HepG2 (cell line): ENCODE measurements around the gene APOC1. TPM values are rescaled to one million over a fixed set of nuclear protein-coding genes. Genes with fewer than 3 reads are reported as not detected.
A peak's percentile ranks its signal among the peaks of the same experiment; 100 is the strongest.

Source experiments
- BCL6 ChIP-seq: IDR thresholded peaks from 2 replicates; pipeline ENCODE4 v1.6.1; 2016; ENCODE audit warnings: missing genetic modification reagents, missing compliant biosample characterization
- FOXO1 ChIP-seq: sonication (generic); formaldehyde crosslinking; IDR thresholded peaks from 2 replicates; pipeline ENCODE4 v1.4.0; 2020; ENCODE audit warnings: missing genetic modification reagents
- GATAD2A ChIP-seq: IDR thresholded peaks from 2 replicates; pipeline ENCODE4 v1.6.1; 2016
- HDAC1 ChIP-seq: sonication (generic); formaldehyde crosslinking; IDR thresholded peaks from 2 replicates; pipeline ENCODE4 v1.5.1; 2020; ENCODE audit warnings: mild to moderate bottlenecking, missing genetic modification reagents
- HOXA3 ChIP-seq: sonication (generic); formaldehyde crosslinking; IDR thresholded peaks from 2 replicates; pipeline ENCODE4 v1.5.0; 2020; ENCODE audit warnings: missing genetic modification reagents
- HOXA9 ChIP-seq: sonication (generic); formaldehyde crosslinking; IDR thresholded peaks from 2 replicates; pipeline ENCODE4 v1.8.1; 2022; ENCODE audit warnings: missing genetic modification reagents, mild to moderate bottlenecking, moderate library complexity, borderline replicate concordance
- IKZF4 ChIP-seq: sonication (generic); formaldehyde crosslinking; IDR thresholded peaks from 2 replicates; pipeline ENCODE4 v1.5.1; 2020; ENCODE audit warnings: borderline replicate concordance, mild to moderate bottlenecking, low read depth, missing genetic modification reagents; ENCODE audit errors: not compliant biosample characterization
- JARID2 ChIP-seq: sonication (generic); formaldehyde crosslinking; IDR thresholded peaks from 2 replicates; pipeline ENCODE4 v1.8.1; 2023; ENCODE audit warnings: missing genetic modification reagents, inconsistent platforms; ENCODE audit not compliant: insufficient replicate concordance
- KAT2B ChIP-seq: fragments of 150-350 bp; IDR thresholded peaks from 2 replicates; pipeline ENCODE4 v1.6.1; 2014; ENCODE audit warnings: low read depth, low read length, borderline replicate concordance
- PHF21A ChIP-seq: sonication (generic); formaldehyde crosslinking; IDR thresholded peaks from 2 replicates; pipeline ENCODE4 v1.5.0; 2020; ENCODE audit warnings: mild to moderate bottlenecking, missing genetic modification reagents
- RARA ChIP-seq: IDR thresholded peaks from 2 replicates; pipeline ENCODE4 v1.6.1; 2016; ENCODE audit warnings: missing genetic modification reagents, missing compliant biosample characterization
- RNF2 ChIP-seq: fragments of 450-650 bp; conservative IDR thresholded peaks from 2 replicates; pipeline ENCODE4 v1.6.1; 2016; ENCODE audit warnings: low read depth
- WIZ ChIP-seq: sonication (generic); formaldehyde crosslinking; IDR thresholded peaks from 2 replicates; pipeline ENCODE4 v1.5.1; 2020; ENCODE audit warnings: mild to moderate bottlenecking, missing genetic modification reagents
- ZBTB8A ChIP-seq: sonication (generic); formaldehyde crosslinking; IDR thresholded peaks from 2 replicates; pipeline ENCODE4 v1.4.0; 2020; ENCODE audit warnings: mild to moderate bottlenecking, low read depth, missing genetic modification reagents, borderline replicate concordance
- ZMYM3 ChIP-seq: sonication (generic); formaldehyde crosslinking; IDR thresholded peaks from 2 replicates; pipeline ENCODE4 v1.5.1; 2020; ENCODE audit warnings: mild to moderate bottlenecking, missing genetic modification reagents
- ZNF10 ChIP-seq: sonication (generic); formaldehyde crosslinking; IDR thresholded peaks from 2 replicates; pipeline ENCODE4 v1.4.0; 2020; ENCODE audit warnings: mild to moderate bottlenecking, low read depth, missing genetic modification reagents, borderline replicate concordance
- ZNF205 ChIP-seq: IDR thresholded peaks from 2 replicates; pipeline ENCODE4 v1.6.1; 2018; ENCODE audit warnings: missing biosample characterization, missing genetic modification reagents
- ZNF253 ChIP-seq: sonication (generic); formaldehyde crosslinking; IDR thresholded peaks from 2 replicates; pipeline ENCODE4 v1.8.0; 2022; ENCODE audit warnings: mild to moderate bottlenecking, missing genetic modification reagents, borderline replicate concordance
- ZNF317 ChIP-seq: sonication (generic); formaldehyde crosslinking; IDR thresholded peaks from 2 replicates; pipeline ENCODE4 v1.5.0; 2020; ENCODE audit warnings: mild to moderate bottlenecking, missing genetic modification reagents
- ZNF607 ChIP-seq: sonication (generic); formaldehyde crosslinking; IDR thresholded peaks from 2 replicates; pipeline ENCODE4 v1.5.1; 2020; ENCODE audit warnings: missing genetic modification reagents, mild to moderate bottlenecking, borderline replicate concordance
- ZNF619 ChIP-seq: sonication (generic); formaldehyde crosslinking; IDR thresholded peaks from 2 replicates; pipeline ENCODE4 v1.4.0; 2020; ENCODE audit warnings: mild to moderate bottlenecking, missing genetic modification reagents
- ZNF790 ChIP-seq: sonication (generic); formaldehyde crosslinking; IDR thresholded peaks from 2 replicates; pipeline ENCODE4 v1.8.0; 2022; ENCODE audit warnings: missing genetic modification reagents, mild to moderate bottlenecking, borderline replicate concordance
- ZNF841 ChIP-seq: sonication (generic); formaldehyde crosslinking; IDR thresholded peaks from 2 replicates; pipeline ENCODE4 v1.8.1; 2023; ENCODE audit warnings: missing genetic modification reagents, borderline replicate concordance
- polyA plus RNA-seq, 8 experiments: library from polyadenylated mRNA; depleted of rRNA in 3 of 8; stranded (reverse) in 7 of 8; unstranded in 1 of 8; fragments of >200 nt; fragmentation: Illumina TruSeq in 4 of 8; extraction: Trizol in 4 of 8; gene quantifications; 2 replicates each; pipeline versions ENCODE4 v1.2.1 to v1.2.3, GENCODE V29; 2011 to 2016; ENCODE audit warnings: low read depth in 4 of 8, missing spikeins in 1 of 8, mixed read lengths in 1 of 8; ENCODE audit not compliant: insufficient read depth in 1 of 8
- total RNA-seq, 5 experiments: library from RNA; depleted of rRNA; stranded (reverse); fragments of >200 nt; fragmentation: Illumina TruSeq; extraction: Trizol; gene quantifications; 2 replicates each; pipeline ENCODE4 v1.2.3, GENCODE V29; 2016; ENCODE audit warnings: low read depth in 1 of 5
- TF ChIP-seq, protein P1 (sequence below): sonication (generic); formaldehyde crosslinking; IDR thresholded peaks from 2 replicates; pipeline ENCODE4 v1.8.0; 2022; ENCODE audit warnings: missing genetic modification reagents, mild to moderate bottlenecking, inconsistent platforms, borderline replicate concordance
- TF ChIP-seq, protein P2 (sequence below): sonication (generic); formaldehyde crosslinking; IDR thresholded peaks from 2 replicates; pipeline ENCODE4 v1.4.0; 2020; ENCODE audit warnings: missing genetic modification reagents, borderline replicate concordance
- TF ChIP-seq, protein P3 (sequence below): sonication (generic); formaldehyde crosslinking; IDR thresholded peaks from 2 replicates; pipeline ENCODE4 v1.9.0; 2022; ENCODE audit warnings: missing genetic modification reagents, mild to moderate bottlenecking, borderline replicate concordance
- TF ChIP-seq, protein P4 (sequence below): sonication (generic); formaldehyde crosslinking; IDR thresholded peaks from 2 replicates; pipeline ENCODE4 v1.8.0; 2022; ENCODE audit warnings: missing genetic modification reagents, low read depth, mild to moderate bottlenecking, borderline replicate concordance

APOC1 gene
- total and polyA plus RNA-seq, 2 of the 13 experiments (the other 11 are each of a cell fraction or from before 2014, with no cell fraction given), result 600 to 1,235 TPM

DNA sequence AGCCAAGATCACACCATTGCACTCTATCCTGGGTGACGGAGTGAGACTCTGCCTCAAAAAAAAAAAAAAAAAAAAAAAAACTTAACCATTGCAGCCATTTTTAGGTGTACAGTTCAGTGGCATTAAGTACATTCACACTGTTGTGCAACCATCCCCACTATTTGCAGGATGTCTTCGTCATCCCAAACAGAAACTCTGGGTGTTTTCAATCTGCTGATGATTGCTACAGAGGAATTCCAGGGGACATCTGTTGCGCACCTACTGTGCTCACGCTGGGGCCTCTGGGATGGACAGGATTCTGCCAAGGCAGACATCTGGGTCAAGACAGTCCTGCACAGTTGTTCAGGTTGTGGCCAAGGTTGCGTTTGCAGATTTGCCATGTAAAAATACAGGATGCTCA lies 25.3 kb downstream of the APOC1 start (continued):
- peak; percentile 50; the same call in 1 of the 2 replicates for TF ChIP-seq PHF21A (CRISPR knock-in tag)
- TF ChIP-seq ZNF10, result no peak
- TF ChIP-seq RARA, result peak; percentile 42
- TF ChIP-seq ZNF607 (CRISPR knock-in tag), result no peak
- 0 out of 2 replicates have a peak, but pooled peaks have one; percentile 27 for TF ChIP-seq ZNF205 (CRISPR knock-in tag)
- TF ChIP-seq ZMYM3 (CRISPR knock-in tag), result peak; percentile 65
- TF ChIP-seq RNF2, result no peak
- TF ChIP-seq, protein P1, sequence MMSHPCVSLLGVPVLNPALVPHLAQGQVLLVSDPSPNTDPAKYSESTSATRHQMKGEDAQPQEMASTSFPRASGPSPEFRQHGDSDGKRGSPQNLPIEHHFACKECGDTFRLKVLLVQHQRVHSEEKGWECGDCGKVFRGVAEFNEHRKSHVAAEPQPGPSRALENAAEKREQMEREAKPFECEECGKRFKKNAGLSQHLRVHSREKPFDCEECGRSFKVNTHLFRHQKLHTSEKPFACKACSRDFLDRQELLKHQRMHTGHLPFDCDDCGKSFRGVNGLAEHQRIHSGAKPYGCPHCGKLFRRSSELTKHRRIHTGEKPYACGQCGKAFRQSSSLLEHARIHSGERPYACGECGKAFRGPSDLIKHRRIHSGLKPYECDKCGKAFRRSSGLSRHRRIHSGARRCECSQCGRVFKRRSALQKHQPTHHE (CRISPR knock-in tag), result no peak
- TF ChIP-seq ZNF253, result no peak
- no peak for TF ChIP-seq ZBTB8A (CRISPR knock-in tag)
- no peak for TF ChIP-seq JARID2 (CRISPR knock-in tag)
- TF ChIP-seq ZNF790, result no peak
- peak; percentile 87 for TF ChIP-seq GATAD2A (CRISPR knock-in tag)
- TF ChIP-seq ZNF619 (CRISPR knock-in tag), result no peak
- peak; percentile 44; the same call in 1 of the 2 replicates for TF ChIP-seq BCL6
- no peak for TF ChIP-seq ZNF841 (CRISPR knock-in tag)
- TF ChIP-seq HDAC1 (CRISPR knock-in tag), result 0 out of 2 replicates have a peak, but pooled peaks have one; percentile 16
- TF ChIP-seq HOXA3, result peak; percentile 83
- TF ChIP-seq, protein P2, sequence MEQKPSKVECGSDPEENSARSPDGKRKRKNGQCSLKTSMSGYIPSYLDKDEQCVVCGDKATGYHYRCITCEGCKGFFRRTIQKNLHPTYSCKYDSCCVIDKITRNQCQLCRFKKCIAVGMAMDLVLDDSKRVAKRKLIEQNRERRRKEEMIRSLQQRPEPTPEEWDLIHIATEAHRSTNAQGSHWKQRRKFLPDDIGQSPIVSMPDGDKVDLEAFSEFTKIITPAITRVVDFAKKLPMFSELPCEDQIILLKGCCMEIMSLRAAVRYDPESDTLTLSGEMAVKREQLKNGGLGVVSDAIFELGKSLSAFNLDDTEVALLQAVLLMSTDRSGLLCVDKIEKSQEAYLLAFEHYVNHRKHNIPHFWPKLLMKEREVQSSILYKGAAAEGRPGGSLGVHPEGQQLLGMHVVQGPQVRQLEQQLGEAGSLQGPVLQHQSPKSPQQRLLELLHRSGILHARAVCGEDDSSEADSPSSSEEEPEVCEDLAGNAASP, result no peak
- no peak for TF ChIP-seq WIZ (CRISPR knock-in tag)
- no peak for TF ChIP-seq KAT2B
- TF ChIP-seq ZNF317 (CRISPR knock-in tag), result no peak
- TF ChIP-seq, protein P3, sequence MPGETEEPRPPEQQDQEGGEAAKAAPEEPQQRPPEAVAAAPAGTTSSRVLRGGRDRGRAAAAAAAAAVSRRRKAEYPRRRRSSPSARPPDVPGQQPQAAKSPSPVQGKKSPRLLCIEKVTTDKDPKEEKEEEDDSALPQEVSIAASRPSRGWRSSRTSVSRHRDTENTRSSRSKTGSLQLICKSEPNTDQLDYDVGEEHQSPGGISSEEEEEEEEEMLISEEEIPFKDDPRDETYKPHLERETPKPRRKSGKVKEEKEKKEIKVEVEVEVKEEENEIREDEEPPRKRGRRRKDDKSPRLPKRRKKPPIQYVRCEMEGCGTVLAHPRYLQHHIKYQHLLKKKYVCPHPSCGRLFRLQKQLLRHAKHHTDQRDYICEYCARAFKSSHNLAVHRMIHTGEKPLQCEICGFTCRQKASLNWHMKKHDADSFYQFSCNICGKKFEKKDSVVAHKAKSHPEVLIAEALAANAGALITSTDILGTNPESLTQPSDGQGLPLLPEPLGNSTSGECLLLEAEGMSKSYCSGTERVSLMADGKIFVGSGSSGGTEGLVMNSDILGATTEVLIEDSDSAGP (CRISPR knock-in tag), result no peak
- peak; percentile 50; the same call in 1 of the 2 replicates for TF ChIP-seq FOXO1 (CRISPR knock-in tag)
- TF ChIP-seq IKZF4 (CRISPR knock-in tag), result no peak
- TF ChIP-seq, protein P4, sequence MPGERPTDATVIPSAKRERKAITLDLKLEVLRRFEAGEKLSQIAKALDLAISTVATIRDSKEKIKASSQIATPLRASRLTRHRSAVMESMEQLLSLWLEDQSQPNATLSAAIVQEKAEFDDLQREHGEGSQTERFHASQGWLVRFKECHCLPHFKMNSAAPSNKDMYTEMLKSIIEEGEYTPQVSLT (CRISPR knock-in tag), result no peak
- TF ChIP-seq HOXA9 (CRISPR knock-in tag), result no peak
